Activated T-helper 9 cell treated with anti-CD3 and anti-CD28 coated beads, Interleukin-2, amount 50 U/mL, for 16 hours (primary cell): ENCODE results near the gene APBB2.

Source experiments
- DNase-seq: peaks from one replicate; pipeline ENCODE4 v3.0.0-alpha.2; 2020; ENCODE audit warnings: low read depth

The APBB2 gene

DNA sequence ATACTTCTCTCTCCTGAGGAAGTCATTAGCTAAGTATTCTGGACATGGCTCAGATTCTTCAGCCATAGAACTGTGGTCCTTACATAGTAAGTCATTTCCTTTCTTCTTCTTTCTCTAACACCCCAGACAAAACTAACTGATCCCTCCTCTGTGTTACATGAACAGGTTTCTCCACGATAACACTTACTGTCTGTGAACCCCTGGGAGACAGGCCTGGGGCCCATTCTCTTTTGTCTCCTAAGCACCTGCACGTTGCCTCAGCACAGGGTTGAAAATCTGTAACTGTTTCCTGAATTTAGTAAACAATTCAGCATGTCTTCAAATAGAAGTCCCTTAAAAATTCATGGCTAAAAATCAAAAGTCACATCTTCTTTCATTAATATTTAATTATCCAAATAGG lies 24.7 kb downstream of the APBB2 start:
- no peak for DNase-seq

- no peak for DNase-seq
These were observed 25.3 kb downstream of the APBB2 start for GRCh38 chr4:41189076-41189475.

DNA sequence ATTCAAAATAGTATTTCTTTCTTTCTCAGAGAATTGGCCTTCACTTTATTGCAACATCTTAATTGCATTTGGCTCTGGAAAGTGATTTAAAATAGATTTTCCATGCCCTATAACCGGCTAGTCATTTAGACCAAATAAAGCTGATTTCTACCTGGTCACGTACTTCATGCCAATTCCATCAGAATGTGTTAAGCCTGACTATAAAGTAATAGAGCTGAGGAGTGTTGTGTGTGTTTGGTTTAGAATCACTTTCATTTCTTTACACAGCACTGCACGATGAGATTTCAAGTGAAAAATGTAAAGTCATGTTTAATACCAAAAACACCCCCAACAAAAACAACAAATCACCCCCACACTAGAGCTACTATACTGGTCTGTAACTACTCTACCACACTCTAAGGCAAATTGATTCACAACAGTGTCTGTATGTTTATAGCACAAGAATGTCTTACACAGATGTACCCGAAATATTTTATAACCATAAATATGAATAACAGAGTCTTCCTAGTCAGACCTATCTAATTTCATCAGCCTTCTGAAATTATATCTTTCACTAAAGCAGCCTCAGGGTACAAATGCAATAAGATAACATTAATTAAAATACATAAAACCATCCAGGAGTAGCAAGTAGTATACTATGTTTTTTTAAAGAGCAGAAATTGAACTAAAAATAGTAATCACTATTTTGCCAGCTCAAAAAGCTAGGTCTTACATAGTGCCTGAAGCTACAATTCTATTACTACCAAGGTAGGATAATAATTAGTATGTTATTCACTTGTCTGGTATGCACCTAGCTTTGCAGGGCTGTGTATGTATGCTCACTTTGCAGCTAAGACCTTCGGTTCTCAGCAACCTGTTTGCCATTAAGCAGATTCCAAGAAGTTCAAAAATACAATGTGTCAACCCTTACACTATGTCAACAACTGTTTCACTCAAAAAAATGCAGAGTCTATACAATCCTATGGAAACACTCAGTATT lies 28.4 kb downstream of the APBB2 start:
- no peak for DNase-seq

DNA sequence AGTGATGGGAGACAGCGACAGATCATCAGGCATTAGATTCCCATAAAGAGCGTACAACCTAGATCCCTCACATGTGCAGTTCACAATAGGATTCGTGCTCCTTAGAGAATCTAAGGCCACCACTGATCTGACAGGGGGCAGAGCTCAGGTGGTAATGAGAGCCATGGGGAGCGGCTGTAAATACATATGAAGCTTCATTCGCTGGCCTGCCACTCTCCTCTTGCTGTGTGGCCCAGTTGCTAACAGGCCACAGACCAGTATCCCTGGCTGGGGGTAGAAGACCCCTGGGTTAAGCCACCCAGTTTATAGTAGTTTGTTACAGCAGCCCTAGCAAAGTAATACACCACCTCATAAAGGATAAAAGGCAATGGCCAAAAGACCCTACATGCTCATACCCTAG lies 30.3 kb downstream of the APBB2 start:
- no peak for DNase-seq

DNA sequence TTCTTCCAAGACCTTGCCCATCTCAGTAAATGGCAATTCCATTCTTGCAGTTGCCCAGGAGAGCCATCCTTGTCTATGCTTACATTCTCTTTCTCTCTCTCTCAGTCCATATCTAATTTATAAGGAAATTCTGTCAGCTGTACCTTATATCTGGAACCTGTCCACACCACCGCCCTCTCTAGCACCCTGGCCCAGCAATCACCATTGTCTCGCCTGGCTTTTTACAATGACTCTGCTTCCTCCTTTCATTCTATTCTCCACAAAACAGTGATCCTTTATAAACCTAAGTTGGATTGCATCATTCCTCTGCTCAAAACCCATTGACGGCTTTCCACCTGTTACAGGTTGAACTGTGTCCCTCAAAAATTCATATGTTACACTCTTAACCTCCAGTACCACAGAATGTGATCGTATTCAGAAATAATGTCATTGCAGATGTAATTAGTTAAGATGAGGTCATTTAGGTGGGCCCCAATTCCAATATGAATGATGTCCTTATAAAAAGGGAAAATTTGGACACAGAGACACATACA lies 31.3 kb downstream of the APBB2 start:
- DNase-seq: no peak

DNA sequence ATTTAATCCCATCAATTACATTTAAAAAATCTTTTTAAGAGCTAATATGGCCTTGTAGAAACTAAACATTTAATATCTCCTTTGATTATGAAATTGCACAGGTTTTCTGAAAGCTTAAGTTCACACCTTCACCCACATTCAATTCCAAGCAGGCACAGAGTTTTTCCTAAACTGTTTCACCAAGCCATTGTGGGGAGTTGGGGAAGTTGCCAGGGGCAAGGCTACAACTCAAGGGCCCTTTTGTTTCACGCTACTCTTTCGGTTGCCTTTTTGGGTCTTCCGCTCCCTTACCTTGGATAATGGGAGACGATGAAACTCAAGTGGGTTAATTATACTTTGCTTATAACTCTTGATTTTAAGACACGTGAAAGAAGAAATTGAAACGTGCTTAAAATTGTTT lies 33.3 kb downstream of the APBB2 start:
- DNase-seq: no peak

DNA sequence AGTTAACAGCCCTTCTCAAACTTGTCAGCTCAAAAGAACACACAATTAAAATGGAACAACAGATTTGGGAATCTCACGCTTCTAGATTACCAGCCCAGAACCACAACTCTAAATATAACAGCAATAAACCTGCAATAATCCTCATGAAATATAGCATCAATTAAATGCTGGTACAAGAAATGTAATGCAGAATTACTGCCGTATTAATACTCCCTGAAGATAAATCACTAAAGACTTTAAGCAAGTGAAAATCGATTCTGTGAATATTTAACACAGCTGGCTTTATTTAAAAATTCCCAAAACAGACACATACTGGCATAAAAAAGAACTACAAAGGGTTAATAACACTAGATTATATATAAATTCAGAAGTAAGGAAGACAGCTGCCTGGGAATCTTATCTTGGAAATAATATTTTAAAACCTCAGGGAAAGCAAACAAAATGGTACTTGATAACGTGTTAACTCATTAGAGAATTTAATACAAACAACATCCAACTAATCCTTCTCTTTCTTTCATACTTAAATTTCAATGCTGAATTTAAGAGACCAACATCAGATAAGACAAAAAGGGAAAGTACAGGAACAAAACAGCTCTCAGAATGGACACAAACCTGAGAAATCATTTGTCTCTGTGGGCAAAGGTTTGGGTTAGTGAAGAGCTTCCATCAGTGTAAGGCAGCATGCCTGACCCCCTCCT lies 34.7 kb downstream of the APBB2 start:
- DNase-seq: no peak

DNA sequence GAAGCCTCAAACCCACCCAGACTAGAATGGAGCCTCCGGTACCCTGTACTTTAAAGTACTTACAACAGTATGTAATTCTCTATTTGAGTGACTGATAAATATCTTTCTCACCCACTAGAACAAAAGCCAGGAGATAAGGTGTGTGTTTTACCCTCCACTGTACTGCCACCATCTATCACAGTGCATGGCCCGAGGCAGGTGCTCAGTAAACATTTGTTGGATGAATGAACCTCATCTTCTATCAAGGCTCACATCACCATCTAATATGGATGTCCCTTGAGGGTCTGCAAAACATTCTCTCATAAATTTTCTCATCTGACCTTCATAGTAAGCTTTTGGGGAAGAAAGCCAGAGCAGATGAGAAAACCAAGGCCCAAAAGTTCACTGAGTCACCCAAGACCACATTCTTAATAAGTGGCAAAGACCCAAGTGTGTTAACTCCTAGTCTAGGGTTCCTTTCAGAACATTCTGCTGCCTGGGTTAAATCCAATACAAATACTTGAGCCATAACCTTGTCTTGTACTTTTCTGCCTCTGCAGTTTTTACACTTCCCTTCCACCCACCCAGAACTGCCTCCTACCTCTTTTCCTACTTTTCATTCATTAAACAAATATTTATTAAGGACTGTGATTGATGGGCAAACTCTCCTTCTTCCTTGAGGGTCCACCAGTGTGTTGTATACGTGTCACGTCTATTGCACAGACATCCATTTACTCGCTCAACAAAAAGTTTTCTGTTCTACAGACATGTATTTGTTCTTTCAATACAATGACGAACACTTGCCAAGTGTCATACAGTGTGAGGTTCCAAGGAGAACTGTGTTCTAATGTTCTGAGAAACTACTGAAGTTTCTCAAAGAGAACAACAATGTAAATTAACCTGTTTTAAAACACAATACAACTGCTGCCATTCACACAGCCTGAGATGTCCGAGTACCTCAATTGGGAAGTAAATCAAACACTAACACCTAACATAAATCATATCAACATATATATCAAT lies 35.7 kb downstream of the APBB2 start:
- no peak for DNase-seq

- DNase-seq: no peak
These were observed 37.3 kb downstream of the APBB2 start for GRCh38 chr4:41177016-41177415.

- DNase-seq: no peak
These were observed 38.0 kb downstream of the APBB2 start for GRCh38 chr4:41176340-41176739.

DNA sequence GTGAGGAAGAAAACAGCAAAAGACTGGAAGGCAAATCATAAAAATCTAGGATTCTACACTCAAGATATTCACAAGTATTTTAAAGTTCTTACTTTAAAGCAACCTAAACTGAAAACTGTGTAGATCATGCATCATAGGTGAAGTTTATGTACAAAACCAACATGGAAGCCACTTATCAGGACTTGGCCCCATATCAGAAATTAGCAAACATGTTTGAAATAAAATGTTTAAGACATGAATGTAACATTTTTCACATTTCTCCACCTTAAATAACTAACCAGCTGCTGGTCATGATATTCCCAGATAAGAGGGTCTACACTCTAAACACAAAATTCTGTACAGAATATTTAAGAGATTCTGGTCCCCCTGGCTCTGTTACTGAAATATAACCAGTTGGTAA lies 38.5 kb downstream of the APBB2 start:
- DNase-seq: no peak

DNA sequence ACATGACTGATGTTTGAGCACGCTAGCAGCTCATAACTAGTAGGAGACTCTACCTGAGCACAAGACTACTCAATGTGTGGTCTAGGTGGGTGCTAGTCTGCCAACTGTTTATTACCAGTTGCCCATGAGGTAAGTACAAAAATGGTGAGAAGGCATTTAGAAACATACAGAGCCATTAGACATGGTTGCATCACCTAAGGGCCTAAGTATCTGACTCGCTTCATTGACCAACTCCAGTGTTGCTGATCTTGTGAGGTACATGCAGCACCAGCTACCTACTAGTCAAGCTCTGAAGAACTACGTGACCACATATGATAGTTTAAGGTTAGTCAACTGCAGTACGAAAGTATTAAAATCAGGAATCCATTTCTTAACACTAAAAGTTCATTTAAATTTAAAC lies 39.9 kb downstream of the APBB2 start:
- DNase-seq: no peak

- no peak for DNase-seq
These were observed 41.6 kb downstream of the APBB2 start for GRCh38 chr4:41172786-41173185.

DNA sequence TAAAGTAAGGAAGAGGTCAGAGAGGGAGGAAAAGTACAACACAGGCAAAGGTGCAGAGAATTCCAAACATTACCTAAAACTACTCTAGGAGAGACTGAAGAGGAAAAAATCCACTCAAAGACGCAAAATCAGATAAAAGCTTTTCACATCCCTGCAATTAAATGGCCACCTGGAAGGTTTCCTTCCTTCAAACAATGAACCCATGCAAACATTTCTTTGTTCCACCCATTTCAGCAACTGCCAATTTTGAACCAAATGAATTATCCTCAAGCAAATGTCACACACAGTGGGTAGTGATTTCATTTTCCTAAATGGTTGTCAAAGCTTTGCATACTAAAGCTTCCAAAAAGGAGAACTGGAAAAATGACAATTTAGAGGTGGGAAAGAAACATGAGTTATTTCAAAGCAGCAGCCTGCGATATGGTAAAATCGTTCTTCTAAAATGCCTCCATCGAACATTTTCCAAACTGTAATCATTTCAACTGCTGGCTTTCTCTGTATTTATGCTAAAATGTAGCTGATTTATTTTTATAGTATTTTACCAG lies 45.0 kb downstream of the APBB2 start:
- no peak for DNase-seq

DNA sequence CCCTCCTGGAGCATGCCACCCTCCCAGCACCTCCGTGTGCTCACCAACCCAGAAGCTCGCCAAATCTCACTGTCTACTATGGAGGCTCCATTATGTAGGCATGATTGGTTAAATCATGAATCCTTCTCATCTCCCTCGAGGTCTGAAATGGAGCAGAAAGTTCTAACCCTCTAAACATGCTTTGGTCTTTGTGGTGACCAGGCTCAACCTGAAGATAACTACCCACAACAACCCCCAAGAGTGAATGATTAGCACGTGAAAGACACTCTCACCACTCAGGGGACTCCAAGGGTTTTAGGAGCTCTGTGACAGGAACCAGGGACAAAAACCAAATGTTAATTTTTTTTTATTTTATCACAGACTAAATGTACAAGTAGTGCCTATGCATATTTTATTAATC lies 47.2 kb downstream of the APBB2 start:
- DNase-seq: no peak

DNA sequence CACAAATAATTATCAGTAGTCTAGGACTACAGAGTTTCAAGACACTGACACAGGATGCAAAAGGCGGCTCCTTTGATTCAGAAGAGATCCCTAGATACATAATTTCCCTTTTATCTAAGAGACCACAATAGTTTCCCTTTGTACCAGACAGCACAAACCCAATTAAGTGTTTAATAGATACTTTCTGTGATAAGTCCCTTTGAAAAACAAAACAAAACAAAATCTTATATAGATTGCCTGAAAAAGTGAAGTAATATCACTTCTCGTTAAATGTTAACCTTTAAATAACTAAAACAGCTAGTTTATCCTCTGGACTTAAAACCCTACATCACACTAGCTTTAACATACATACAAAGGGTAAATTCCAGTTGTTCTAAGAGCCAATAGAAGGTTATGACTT lies 49.9 kb downstream of the APBB2 start:
- no peak for DNase-seq

- DNase-seq: no peak
These were observed 53.0 kb downstream of the APBB2 start for GRCh38 chr4:41161355-41161754.

- DNase-seq: no peak
These were observed 53.5 kb downstream of the APBB2 start for GRCh38 chr4:41160856-41161255.

DNA sequence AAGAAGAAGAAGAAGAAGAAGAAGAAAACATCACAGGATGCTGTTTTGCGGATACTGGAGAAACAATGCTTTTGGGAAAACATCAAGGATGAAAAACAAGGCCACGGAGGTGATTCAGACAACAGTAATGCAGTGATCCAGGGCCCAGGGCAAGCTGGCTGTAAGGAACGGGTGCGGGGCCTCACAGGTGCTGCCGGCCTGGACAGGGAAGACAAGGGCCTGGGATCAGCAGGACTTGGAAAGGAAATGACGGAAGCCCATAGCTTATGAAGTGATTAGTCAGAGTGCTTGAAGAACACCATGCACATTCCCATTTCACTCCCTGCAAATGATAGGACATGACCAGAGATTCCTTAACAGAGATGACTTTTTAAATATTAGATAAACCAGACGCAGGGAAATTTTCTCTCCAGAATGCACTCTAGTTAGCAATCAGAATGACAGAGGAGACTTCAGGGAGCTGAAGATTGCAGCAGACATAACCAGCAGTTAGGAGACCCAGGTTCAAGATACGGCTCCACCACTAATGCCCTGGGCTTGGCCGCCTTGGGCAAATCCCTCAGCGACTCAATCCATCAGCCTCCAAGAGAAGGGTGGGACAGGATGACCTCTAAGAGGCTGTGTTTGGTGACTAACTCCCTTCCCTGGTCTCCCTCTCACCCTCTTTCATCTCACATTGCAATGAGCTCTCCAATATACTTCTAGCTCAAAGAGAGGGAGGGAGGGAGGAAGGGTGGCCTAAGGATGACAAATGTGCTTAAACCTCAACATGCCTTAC lies 54.1 kb downstream of the APBB2 start:
- no peak for DNase-seq

DNA sequence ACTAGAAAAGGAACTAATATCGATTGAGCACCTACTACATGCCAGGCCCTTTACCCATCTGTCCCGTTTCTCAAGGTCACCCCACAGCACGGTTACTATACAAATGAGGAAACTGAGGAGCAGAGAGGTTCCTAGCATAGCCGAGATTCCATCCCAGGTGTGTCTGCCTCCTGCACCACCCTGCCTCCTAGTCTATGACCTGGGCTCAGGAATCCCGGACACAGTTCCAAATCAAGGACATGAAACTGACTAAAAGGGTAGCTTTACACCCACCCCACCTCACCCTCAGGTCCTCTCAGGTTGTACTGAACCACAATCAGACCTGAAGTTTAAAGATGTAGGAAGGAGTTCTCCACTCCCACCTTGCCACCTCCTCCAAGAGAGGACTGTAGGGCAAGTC lies 55.6 kb downstream of the APBB2 start:
- no peak for DNase-seq

DNA sequence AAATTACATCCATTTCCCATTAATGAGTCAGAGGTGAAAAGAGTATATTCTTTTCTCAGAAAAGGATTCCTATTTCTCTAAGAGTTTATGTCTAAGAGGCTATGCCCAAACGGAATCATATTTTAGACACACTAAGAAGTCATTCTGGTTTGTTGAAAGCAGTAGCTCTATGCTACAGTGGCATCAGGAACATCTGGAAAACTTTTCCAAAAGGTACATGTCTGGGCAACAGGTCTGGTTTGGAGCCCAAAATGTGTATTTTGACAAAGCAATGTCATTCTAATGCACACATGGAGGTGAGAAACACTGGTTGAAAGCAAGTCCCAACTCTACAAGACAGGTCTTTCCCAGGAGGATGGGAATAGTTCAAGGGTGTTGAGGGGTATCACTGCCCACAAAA lies 56.1 kb downstream of the APBB2 start:
- no peak for DNase-seq
